HG02840 (cell line): Measurements from ENCODE around the gene MYCL.
"Not testable (repeated sequence)": the region's sequence is repeated elsewhere in the genome, so short reads cannot be mapped to it uniquely, and the experiment has no call there.

ENCODE experiments used
- ATAC-seq: cut with Tn5 transposase; IDR thresholded peaks from one replicate; pipeline ENCODE4 v1.9.1; 2021; ENCODE audit warnings: mild to moderate bottlenecking, moderate library complexity, moderate number of reproducible peaks; ENCODE audit not compliant: unreplicated experiment, low FRiP score

The MYCL gene

DNA sequence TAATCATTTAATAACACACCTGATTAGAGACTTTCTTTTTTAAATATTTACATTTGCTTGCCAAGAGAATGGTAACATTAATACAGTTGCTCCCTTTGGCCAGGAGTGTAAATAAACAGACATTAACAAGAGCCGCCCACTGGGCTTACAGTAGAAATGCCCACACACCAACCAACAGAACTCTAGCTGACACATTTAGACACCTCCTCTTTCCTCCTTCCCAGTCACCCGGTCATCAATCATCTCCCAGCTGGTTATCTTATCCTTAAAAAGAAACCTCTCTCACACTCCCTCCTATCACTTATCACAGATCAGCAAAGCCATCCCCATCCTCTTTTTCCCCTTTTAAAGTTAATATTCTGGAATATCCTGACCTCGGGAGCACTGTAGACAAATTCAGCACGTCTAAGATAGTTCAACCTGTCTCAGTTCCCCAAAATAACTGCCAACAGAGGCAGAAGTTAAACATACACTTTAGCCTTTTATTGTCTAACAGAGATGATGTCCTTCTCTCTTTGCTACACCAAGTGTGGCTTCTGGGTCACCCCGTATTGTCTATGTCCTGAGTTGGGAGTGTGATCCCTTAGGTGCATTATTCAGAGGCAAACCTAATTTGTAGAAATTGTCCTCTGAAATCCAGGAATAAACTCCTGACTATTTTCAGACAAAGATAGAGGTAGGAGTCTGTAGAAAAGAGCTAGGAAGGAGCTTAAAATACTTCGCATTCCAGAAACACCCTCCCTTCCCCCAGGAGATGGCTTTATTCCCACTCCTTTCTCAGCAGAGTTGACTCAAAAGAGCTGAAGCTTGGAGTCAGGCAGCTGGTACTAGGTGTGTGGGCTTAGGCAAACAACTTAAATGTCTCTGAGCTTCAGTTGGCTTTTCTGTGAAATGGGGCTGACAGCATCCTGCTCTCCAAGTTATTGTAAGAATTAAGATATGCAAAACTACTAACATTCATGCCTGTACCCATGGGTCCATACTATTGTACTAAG, 8.8 kb downstream of the MYCL start:
- no peak for ATAC-seq

DNA sequence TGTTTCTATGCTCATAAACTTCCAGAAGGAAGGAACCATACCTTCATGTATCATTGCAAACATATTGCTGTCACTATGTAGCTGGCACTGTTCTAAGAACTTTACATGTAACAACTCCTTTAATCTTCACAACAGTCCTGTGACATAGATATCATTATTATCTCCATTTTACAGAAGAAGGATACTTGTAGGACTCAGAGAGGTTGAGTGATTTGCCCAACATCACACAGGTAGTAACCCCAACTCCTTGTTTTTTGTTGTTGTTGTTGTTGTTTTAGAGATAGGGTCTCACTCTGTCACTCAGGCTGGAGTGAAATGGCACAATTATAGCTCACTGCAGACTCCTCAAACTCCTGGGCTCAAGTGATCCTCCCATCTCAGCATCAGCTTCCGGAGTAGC, 10.8 kb downstream of the MYCL start:
- no peak for ATAC-seq

DNA sequence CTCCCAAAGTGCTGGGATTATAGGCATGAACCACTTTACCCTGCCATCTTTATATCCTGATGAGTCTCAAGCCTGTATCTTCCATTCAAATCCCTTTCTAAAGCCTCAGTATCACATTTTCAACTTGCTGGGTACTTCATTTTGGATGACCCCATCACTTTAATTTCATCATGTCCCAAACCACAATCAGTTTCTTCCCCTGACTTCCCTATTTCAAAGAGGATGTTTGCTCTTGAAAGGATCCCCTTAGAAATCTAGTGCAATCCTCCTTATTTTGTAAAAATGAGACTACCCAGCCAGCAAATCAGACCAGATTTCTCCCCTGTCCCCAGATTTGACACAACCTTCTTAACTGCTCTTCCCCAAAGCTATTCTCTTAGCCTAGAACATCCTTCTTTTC, 11.4 kb downstream of the MYCL start:
- no peak for ATAC-seq

DNA sequence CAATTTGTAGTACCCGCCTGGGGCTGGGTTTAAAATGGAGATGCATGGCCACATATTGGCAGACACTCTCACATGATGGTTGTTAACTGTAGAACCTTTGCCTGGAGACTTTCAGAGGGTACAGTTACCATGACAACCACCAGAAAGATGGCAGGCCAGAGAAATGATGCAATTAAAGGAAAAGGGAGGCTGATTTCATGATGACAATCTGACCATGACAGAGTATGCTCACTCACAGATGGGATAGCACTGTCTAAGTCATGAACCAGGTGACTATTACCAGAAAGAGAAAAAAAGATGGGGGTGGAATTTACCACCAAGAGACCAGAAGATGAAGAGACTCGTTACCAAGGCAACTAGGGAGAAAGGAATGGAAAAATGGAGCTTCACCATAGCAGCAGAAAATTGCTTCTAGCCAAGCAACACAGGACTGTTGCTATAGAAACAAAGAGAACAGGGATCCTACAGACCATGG, 14.9 kb downstream of the MYCL start:
- ATAC-seq = no peak

DNA sequence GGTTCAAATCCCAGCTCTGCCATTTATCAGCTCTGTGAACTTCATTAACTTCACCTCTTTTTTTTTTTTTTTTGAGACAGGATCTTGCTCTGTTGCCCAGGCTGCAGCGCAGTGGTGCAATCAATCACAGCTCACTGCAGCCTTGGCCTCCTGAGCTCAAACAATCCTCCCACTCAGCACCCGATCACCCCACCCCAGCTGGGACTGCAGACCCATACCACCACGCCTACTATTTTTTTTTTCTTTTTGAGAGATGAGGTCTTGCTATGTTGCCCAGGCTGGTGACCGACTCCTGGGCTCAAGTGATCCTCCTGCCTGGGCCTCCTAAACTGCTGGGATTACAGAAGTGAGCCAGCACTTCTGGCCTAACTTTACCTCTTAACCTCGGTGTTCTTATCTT, 16.2 kb downstream of the MYCL start:
- ATAC-seq = no peak

DNA sequence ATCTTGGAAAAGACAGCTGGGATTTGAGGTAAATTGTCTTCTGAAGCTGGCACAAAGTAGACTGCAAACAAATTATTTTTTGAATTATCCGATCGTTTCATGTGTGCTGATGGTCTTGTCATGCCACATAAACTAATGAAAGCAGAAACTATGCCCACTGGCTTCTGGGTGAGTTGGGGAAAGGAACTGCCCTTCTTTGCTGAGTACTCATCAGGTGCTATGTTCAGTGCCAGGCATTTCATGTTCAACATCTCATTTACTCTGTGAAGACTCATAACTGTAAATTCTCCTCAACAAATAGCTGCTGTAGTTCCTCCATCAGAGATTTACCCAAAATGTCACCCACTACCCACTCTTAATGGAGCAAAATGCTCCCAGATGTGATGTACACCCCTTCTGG, 19.6 kb downstream of the MYCL start:
- no peak for ATAC-seq

DNA sequence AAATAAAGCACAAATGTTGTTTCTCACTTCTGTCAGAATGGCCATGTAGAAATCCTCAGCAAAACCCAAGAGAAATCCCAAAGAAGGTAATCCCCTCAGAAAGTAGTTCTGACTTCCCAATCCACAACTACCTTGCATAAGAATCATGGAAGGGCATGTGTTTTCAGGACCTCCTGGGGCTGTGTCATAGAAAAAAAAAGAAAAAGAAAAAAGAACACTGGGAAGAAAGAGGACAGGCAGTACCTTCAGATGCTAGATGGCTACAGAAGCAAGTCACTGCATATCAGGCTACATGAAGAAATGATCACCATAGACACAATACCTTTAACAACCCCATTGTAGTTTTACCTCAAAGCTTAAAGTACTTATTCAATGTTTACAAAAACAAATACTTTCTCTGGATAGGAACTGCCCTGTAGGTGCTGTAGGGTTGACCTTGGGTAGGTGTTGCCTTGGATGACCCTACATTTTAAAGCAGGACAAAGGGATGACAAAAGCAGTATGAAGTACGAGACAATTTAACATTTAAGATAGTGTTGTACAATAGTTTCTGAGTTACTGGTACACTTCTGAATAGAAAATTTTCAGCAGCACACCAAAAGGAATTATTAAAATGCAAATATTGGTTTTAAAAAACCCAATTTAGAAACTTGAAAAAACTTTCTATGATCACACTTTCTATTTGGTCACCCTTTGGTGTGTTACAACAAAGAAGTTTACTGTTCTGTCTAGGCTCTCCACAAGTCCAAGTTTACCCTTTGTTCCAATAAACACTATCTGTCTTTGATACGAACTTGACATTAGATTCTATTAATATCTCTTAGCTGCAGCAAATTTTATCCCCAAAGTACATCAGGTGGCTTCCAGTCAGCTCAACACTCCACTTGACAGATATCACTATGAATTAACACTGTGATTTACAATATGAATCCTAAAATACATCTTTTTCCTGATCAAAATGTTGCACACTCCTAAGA, 23.4 kb downstream of the MYCL start:
- ATAC-seq = no peak

DNA sequence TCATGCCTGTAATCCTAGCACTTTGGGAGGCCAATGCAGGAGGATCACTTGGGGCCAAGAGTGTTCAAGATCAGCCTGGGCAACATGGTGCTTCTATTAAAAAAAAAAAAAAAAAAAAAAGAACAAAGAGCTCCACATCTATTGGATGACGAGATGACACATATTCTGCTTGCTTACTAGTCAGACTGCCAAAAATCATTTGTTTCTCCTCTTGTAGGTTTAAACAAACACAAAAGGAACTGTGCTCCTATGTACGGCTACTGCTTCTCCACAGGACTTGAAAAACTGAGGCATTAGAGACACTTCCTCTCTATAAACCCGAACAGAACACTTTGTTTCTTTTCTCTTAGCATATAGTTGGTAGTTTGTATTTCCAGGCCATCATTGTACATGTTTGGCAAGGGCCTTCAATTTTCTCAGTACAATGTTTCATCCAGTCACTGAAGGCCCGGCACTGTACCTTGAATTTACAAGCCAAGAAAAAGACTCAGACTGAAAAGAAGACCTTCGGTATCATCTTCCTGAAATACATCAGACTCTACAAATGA, 24.4 kb downstream of the MYCL start:
- no peak for ATAC-seq

DNA sequence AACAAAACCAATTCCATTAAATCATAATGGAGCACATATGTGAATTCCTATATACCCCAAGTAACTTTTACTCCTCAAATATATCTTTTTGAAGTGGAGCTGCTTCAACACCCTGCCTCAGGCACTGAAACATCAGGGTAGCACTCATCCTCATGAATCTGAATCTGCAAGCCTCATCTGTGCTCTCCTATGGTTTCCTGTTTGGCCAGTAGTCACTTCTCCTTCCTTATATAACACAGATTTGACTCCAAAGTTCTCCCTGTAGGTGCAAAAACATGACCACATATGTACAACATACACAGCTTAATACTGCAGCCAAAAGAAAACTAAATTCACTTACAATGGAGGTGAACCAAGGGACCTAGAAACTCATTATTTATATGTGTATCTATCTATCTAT, 25.6 kb downstream of the MYCL start:
- ATAC-seq = no peak

DNA sequence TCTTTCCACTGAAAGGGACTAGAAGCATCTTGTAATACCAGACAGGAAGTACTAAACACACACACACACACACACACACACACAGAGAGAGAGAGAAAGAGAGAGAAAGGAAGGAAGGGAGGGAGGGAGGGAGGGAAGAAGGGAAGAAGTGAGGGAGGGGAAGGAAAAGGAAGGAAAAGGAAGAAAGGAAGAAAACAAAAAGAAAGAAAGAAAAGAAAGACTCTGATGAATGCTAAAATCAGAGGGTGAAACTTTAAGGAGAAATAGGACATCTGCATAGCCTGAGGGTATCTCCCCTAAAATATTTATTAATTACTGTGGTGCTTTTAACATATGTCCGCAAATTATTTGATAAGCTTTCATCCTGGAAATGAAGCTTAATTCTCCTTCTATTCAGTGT, 29.0 kb downstream of the MYCL start:
- ATAC-seq = no peak

DNA sequence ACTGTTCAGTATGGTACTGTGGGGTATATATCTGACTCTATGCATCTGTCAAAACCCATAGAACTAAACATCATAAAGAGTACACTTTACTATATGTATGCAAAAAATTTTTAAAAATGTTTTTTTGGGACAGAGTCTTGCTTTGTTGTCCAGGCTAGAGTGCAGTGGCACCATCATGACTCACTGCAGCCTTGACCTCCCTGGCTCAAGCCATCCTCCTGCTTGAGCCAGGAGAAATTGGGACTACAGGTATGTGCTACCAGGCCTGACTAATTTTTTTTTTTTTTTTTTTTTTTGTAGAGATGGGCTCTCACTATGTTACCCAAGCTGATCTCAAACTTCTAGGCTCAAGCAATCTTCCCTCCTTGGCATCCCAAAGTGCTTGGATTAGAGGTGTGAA, 29.9 kb downstream of the MYCL start:
- no peak for ATAC-seq

DNA sequence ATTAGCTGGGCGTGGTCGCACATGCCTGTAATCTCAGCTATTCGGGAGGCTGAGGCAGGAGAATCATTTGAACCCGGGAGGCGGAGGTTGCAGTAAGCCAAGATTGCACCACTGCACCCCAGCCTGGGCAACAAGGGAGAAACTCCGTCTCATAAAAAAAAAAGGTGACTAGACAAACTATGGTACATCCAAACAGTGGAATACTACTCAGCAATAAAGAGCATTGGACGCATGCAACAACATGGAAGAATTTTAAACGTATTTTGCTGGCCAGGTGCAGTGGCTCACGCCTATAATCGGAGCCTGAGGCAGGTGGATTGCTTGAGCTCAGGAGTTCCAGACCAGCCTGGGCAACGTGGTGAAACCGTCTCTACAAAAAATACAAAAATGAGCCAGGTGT, 30.7 kb downstream of the MYCL start:
- not testable (repeated sequence) for ATAC-seq

DNA sequence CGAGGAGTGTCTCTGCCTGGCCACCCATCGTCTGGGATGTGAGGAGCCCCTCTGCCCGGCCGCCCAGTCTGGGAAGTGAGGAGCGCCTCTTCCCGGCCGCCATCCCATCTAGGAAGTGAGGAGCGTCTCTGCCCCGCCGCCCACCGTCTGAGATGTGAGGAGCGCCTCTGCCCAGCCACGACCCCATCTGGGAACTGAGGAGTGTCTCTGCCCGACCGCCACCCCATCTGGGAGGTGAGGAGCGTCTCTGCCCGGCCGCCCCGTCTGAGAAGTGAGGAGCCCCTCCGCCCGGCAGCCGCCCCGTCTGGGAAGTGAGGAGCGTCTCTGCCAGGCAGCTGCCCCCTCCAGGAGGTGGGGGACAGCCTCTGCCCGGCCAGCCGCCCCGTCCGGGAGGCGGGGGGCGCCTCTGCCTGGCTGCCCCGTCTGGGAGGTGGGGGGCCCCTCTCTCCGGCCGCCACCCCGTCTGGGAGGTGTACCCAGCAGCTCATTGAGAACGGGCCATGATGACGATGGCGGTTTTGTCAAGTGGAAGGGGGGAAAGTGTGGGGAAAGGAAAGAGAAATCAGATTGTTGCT, 32.1 kb downstream of the MYCL start:
- ATAC-seq = not testable (repeated sequence)

DNA sequence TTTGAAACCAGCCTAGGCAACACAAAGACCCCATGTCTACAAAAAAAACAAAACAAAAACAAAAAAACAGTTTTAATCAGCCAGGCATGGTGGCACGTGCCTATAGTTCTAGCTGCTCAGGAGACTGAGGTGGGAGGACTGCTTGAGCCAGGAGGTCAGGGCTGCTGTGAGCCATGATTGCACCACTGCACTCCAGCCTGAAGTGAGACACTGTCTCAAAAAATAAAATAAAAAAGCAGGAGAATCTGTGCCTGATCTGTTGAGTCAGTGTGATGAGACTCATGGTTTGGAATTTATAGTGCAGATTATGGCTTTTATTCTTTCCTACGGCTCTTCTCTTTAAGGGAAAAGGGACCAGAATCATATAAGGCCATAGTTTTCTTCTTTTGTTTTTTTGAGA, 35.0 kb downstream of the MYCL start:
- ATAC-seq = no peak

DNA sequence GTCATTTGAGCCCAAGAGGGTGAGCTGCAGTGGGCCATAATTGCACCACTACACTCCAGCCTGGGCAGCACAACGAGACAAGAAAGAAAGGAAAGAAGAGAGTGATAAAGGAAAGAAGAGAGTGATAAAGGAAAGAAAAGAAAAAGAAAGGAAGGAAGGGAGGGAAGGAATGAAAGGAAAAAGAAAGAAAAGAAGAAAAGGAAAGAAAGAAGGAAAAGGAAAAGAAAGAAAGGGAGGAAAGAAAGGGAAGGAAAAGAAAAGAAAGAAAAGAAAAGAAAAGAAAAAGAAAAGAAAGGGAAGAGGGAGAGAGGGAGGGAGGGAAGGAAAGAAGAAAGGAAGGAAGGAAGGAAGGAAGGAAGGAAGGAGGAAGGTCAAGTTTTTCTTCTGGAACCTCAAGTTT, 36.0 kb downstream of the MYCL start:
- no peak for ATAC-seq

DNA sequence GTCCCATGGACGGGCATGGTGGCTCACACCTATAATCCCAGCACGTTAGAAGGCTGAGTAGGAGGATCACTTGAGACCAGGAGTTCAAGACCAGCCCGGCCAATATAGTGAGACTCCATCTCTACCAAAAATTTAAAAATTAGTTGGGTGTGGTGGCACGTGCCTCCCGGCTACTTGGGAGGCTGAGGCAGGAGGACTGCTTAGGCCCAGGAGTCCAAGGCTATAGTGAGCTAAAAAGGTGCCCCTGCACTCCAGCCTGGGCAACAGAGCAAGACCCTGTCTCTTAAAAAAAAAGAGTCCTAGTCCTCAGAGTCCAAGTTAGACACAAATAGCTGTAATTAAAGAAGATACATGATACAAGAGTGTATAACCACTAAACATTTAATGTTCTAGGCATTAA, 38.5 kb downstream of the MYCL start:
- ATAC-seq = no peak

DNA sequence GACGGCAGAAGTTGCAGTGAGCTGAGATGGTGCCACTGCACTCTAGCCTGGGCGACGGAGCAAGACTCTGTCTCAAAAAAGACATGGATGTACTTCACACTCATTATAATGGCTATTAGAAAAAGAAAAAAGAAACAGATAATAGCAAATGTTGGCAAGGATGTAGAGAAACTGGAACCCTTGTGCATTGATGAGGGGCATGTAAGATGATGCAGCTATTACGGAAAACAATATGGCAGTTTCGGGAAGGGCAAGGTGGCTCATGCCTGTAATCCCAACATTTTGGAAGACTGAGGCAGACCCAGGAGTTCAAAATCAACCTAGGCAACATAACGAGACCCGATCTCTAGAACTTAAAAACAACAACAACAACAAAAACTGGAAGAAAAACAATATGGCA, 40.7 kb downstream of the MYCL start:
- no peak for ATAC-seq

DNA sequence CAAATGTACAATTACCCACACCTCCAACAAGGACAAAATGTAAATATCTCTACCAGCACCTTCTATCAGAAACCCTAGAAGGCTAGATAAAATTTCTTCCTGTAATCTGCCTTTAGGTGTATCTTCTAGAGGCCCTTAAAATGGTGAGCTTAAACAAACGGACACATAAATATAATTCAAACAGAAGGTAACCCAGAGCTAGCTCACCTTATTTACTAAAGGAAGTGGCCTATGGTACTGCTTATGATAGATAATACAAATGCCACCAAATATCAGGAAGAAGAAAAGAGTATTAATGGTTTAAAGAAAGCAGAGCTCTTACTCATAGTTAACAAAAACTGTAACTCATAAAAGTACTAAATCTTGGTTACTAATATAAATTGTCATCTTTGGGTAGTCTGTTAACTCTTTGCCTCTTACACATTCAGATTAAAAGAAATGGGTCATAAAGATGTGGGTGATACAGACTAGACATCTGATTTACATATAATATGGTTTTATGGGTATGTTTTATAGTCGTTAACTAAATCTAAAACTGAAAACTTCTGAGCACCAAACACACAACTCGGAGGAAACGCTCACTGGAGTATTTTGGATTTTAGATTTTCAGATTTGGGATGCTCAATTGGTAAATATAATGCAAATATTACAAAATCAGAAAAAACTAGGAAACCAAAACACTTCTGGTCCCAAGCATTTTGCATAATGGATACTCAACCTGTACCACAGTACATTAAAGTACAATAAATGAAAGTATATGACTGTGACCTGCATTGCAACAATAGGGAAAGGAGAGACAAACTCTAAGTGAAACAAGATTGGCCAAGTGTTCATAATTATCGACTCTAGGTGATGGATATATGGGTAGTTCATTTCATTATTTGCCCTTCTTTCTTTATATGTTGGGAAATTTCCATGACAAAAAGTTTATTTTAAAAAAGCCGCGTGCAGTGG, 41.6 kb downstream of the MYCL start:
- no peak for ATAC-seq

DNA sequence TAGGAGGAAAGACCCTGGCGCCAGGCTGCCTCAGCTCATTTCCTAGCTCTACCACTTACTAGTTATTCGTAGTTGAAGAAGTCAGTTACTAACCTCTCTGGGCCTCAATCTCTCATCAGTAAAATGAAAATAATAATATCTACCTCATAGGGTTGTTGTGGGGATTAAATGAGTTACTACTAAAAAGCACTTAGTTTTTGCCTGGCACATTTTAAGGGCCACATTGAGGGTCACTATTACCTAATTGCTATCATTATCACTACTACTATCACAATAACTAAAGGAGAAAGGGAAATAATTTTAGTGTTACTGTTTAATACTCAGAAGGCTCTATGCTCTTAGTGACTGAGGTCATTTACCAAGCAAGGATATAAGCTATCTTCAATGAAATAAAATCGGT, 43.4 kb downstream of the MYCL start:
- no peak for ATAC-seq
